Measurements from ENCODE around the gene PMPCA. TPM values are rescaled to one million over a fixed set of nuclear protein-coding genes. Genes with fewer than 3 reads are reported as not detected.

PMPCA gene
- total RNA-seq, 2 donors from 2014 or later = 61.9 to 62.7 TPM

DNA sequence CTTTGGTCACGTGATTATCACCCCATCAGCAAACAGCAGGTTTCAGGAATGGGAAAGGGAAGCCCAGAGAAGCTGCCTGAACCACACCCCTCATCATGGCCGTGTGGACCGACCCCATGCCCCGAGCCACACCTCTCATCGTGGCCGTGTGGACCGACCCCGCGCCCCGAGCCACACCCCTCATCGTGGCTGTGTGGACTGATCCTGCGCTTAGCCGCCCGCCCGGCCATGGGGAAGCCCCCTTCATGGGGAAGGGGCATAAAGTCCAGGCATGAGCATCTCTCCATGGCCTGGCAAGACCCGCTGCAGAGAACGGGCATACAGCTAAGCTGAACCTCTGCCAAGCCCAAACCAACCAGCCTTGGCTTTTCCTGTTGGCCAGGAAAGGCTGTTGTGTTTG, 16.9 kb upstream of the PMPCA start:
- Mint-ChIP-seq H3K27ac (no peak overlapping the region), H3K36me3 (ENCODE audit: insufficient read depth in 2 of 2) (peaks cover 9 to 21% of the 10 kb centered on the region in 2 donors), H3K27me3 (ENCODE audit: low read depth) (no peaks in the 10 kb centered on the region), H3K4me3 (no peak overlapping the region), H3K4me1 (ENCODE audit: low read depth) (peaks cover 3% of the 10 kb centered on the region), H3K9me3 (no peaks in the 10 kb centered on the region)
- no peak for ATAC-seq (replicated peaks in 1 of 2)
- DNase-seq = no peak

DNA sequence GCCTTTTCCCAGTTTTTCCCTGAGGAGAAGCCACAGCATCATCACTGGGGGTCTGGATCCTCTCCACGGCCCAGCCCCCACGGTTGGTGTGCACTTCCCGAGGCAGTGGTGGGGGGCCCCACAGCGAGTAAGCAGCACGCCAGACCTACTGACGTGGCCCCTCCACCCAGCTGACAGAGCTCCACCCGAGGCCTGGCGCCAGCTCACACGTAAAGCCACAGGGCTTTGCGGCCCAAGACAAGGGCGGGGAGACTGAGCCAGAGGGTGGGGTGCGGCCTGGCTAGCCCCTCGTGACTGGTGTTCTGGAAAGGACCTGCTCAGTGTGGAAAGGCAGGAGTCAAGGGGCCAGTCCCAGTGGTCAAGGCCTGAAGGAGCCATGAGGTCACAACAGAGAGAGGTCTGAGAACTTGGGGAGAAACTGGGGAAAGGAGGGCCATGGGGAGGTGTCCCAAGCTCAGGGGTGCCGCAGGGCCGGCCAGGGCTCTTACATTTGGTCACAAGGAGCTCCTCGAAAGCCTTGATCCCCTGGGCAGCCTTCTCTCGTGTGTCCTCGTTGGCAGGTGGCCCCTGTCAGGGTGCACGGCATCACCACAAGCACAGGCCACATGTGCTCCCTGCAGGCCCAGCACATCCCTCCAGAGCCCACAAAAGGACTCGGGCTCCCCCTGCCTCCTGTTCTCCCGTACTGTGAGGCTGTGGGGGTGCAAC, 16.0 kb upstream of the PMPCA start:
- Mint-ChIP-seq H3K27ac (no peak overlapping the region), H3K4me3 (no peak overlapping the region), H3K36me3 (ENCODE audit: insufficient read depth in 2 of 2) (peaks cover 9 to 21% of the 10 kb centered on the region in 2 donors), H3K4me1 (ENCODE audit: low read depth) (peaks cover 12% of the 10 kb centered on the region), H3K27me3 (ENCODE audit: low read depth) (no peaks in the 10 kb centered on the region), H3K9me3 (no peaks in the 10 kb centered on the region)
- DNase-seq (no peak), ATAC-seq (replicated peaks in 1 of 2) (no peak)

DNA sequence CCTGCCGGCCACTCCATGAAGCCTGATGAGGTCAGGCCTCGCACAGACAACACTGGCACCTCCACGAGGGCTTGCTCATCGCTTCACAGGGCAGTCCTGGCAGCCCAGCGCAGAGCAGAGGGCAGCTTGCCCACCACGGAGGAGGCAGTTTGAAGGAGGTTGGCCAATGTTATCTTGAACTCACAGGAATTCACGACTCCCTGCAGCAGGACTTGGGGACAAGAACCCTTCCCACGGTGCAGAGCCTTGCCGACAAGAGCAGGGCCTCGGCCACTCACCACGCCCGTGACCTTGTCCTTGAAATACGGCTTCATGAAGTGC, 15.5 kb upstream of the PMPCA start:
- peaks cover 7 to 17% of the 10 kb centered on the region in 2 donors for H3K36me3 Mint-ChIP-seq (ENCODE audit: insufficient read depth in 2 of 2)
- ATAC-seq (replicated peaks in 1 of 2) (no peak), DNase-seq (no peak)
- H3K9me3 Mint-ChIP-seq = no peaks in the 10 kb centered on the region
- H3K4me1 Mint-ChIP-seq (ENCODE audit: low read depth) = peaks cover 12% of the 10 kb centered on the region
- H3K27me3 Mint-ChIP-seq (ENCODE audit: low read depth) = no peaks in the 10 kb centered on the region
- no peak overlapping the region for H3K4me3 Mint-ChIP-seq
- H3K27ac Mint-ChIP-seq = no peak overlapping the region

DNA sequence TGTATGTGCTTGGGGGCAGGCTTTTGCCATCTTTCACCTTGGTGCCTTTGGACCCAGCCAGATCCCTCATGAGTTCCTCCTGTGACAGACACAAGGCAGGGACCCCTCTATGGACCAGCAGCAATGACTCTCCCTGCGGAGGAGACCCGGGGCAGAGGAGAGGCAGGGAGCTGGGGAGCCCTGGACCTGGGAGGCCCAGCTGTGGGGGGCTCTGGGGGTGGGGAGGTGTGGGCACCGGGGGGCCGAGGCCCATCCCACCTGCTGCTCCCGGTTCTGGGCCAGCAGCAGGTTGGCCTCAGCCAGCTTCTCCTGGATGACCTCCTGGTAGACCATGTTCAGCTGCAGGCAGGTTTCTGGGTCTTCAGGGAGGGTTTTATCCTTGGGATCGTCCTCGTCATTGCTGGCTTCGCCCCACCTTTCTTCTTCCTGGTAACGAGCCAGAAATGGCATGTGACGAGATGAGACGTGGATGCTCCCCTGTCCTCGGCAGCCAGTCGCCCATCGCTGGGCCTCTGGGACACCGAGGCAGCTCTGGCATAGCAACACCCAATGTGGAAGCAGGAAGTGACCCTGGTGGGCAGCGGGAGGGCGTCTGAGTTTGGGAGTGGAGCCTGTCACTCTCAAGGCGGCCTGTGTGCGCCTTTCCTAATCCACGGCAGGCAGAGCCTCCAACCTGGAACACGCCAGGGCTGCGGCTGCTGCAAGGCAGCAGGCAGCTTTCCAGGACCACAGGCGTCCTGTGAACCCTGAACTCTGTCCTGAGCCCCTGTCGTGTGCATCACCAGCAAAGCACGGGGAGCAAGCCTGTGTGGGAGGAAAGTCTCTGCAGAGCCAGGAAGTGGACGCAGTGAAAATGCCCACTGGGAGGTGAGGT, 14.9 kb upstream of the PMPCA start:
- no peak overlapping the region for H3K4me3 Mint-ChIP-seq
- H3K4me1 Mint-ChIP-seq (ENCODE audit: low read depth) = peaks cover 15% of the 10 kb centered on the region
- ATAC-seq (replicated peaks in 1 of 2) = no peak
- no peaks in the 10 kb centered on the region for H3K9me3 Mint-ChIP-seq
- no peak overlapping the region for H3K27ac Mint-ChIP-seq
- no peak for DNase-seq
- peaks cover 7 to 13% of the 10 kb centered on the region in 2 donors for H3K36me3 Mint-ChIP-seq (ENCODE audit: insufficient read depth in 2 of 2)
- H3K27me3 Mint-ChIP-seq (ENCODE audit: low read depth) = no peaks in the 10 kb centered on the region

DNA sequence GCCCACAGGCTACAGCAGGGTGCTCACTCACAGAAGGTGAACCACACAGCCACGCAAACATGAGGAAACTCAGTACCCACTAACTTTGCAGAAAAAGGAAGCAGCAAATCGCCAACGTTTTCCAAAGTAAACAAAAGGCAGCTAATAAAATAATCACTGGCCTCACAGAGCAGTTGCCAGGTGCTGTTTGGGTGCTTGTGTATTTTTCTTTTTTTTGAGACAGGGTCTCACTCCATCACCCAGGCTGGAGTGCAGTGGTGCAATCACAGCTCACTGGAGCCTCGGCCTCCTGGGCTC, 14.3 kb upstream of the PMPCA start:
- ATAC-seq (replicated peaks in 1 of 2) = no peak
- no peak overlapping the region for H3K4me3 Mint-ChIP-seq
- H3K4me1 Mint-ChIP-seq (ENCODE audit: low read depth) = peaks cover 20% of the 10 kb centered on the region
- H3K27me3 Mint-ChIP-seq (ENCODE audit: low read depth) = no peaks in the 10 kb centered on the region
- no peaks in the 10 kb centered on the region for H3K9me3 Mint-ChIP-seq
- DNase-seq = no peak
- no peak overlapping the region for H3K27ac Mint-ChIP-seq
- peaks cover 6 to 13% of the 10 kb centered on the region in 2 donors for H3K36me3 Mint-ChIP-seq (ENCODE audit: insufficient read depth in 2 of 2)

DNA sequence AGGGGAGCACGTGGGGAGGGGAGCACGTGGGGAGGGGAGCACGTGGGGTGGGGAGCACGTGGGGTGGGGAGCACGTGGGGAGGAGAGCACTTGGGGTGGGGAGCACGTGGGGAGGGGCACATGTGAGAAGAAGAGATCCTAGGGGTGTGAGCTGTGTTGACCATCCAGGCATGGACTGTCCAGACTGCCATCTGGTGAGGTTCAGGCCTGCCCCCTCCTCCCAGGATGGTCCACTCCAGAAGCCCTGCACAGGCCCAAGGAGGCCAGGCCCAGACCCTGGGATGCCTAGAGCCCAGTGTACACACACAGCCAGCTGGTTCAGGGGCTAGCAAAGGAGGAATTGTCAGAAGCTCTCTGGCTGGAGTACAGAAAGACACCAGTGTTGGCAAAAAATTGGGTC, 12.8 kb upstream of the PMPCA start:
- Mint-ChIP-seq H3K27ac (no peak overlapping the region), H3K9me3 (no peaks in the 10 kb centered on the region), H3K36me3 (ENCODE audit: insufficient read depth in 2 of 2) (peaks cover 4 to 11% of the 10 kb centered on the region in 2 donors), H3K4me3 (no peak overlapping the region), H3K4me1 (ENCODE audit: low read depth) (peaks cover 29% of the 10 kb centered on the region), H3K27me3 (ENCODE audit: low read depth) (no peaks in the 10 kb centered on the region)
- ATAC-seq (replicated peaks in 1 of 2) (no peak), DNase-seq (no peak)

DNA sequence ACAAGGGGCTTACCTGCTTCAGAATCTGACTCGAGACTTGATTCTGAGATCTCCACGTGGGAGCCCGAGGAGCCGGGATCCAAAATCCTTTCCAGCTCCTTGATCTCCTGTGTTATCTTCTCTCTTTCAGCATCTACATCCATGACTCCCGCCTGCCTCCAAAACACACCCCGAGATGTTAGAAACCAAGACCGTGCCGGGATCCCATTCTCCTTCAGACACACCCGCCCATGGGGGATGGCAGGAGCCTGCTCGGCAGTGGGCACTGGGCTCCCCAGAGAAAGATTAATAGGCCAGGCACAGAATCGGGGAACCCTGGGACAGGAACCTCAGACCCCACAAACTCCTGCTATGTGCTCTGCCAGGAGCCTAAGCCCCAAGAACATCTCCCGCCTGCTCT, 12.2 kb upstream of the PMPCA start:
- Mint-ChIP-seq H3K27me3 (ENCODE audit: low read depth) (no peaks in the 10 kb centered on the region), H3K4me3 (peak overlapping the region; percentile 90 to 93), H3K9me3 (no peaks in the 10 kb centered on the region), H3K4me1 (ENCODE audit: low read depth) (peaks cover 32% of the 10 kb centered on the region), H3K36me3 (ENCODE audit: insufficient read depth in 2 of 2) (peaks cover 4 to 13% of the 10 kb centered on the region in 2 donors), H3K27ac (no peak overlapping the region)
- ATAC-seq (replicated peaks in 1 of 2) = no peak
- no peak for DNase-seq

DNA sequence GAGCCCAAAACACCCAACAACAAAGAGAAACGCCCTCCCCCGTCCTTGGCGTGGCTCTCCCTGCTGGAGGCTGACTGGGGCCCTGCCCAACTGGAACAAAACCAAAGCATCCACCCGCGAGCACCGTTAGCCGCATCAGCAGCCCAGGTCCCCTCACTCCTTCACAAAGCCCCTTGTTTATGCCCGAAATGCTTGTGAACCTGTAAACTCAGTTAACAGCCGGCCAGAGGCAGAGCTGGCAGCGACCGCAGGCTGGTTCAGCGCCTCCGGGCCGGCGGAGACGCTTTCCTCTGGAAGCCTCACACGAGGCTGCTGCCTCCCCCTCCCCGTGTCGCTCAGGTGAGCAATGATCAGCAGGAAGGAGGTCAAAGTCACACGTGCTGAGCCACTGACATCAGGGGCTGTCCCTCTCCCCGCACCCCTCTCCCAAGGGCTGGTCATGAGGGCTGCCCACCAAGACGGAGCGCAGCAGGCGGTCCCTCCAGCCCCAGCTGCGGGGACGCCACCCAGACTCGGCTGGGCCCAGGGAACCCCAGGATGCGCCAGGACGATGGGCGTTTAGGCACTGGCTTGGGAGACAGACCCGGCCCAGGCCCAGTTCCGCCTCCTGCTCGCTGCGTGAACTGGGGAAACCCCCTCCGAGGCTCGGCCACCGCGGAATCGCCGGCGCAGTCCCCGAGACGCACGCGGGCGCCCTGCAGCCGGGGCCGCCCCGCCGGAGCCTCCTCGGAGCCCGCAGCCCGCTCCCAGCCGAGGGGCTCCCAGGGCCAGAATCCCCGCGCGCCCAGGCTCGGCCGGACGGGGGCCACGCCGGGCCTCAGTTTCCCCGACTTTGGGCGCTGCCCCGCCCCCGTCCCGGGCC, 11.1 kb upstream of the PMPCA start:
- Mint-ChIP-seq H3K9me3 (no peaks in the 10 kb centered on the region), H3K27me3 (ENCODE audit: low read depth) (no peaks in the 10 kb centered on the region), H3K4me1 (ENCODE audit: low read depth) (peaks cover 43% of the 10 kb centered on the region), H3K4me3 (peak overlapping the region; percentile 90 to 93), H3K27ac (peak overlapping the region; percentile 74), H3K36me3 (ENCODE audit: insufficient read depth in 2 of 2) (peaks cover 4 to 13% of the 10 kb centered on the region in 2 donors)
- peak; percentile 35 to 42 for ATAC-seq (replicated peaks in 1 of 2)
- peak; percentile 53 to 60 for DNase-seq

DNA sequence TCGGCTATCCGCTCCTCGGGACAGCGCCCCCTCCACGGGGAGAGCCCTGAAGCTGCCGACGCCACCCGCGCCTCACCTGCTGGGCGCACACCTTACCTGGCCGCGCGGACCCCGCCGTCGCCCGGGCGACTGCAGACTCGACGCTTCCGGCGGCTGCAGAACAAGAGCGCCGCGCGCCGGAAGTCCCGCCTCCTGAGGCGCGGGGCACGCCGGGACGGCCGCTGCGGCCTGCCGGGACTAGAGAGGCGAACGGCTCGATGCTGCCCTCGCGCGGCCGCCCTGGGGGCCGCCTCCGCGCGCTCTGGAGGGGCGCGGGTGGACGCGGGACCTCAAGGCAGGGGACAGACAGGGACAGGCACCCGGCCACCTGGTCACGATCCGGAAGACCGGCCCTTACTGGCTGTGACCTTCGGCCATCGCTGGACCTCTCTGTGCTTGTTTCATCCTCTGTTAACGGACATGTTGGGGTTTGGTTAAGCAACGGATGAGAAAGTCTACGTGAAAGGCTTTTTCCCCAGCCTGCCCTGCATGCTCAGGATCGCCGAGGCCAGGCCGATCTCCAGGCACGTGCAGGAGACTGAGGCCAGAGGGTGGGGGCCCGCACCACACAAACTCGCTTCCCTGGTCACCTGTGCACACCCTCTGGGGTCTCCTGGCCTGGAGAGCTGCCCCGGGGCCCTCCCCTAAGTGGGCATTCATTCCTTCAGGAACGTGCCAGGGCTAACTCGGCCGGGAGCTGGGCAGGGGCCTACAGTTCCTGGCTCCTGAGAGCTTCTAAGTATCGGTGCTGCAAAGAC, 10.2 kb upstream of the PMPCA start, which contains the start of gene SNAPC4:
SNAPC4 (minus strand) TSS at position 133 of the 797 bp plus-strand sequence. CDS start 1,742 bp downstream, outside the sequence.
- Mint-ChIP-seq H3K4me1 (ENCODE audit: low read depth) (peaks cover 51% of the 10 kb centered on the region), H3K27ac (peak within 1 kb of the TSS; percentile 74), H3K9me3 (no peaks in the 10 kb centered on the region), H3K4me3 (peak within 1 kb of the TSS; percentile 90 to 93), H3K27me3 (ENCODE audit: low read depth) (no peaks in the 10 kb centered on the region), H3K36me3 (ENCODE audit: insufficient read depth in 2 of 2) (peaks cover 4 to 12% of the 10 kb centered on the region in 2 donors)
- peak; percentile 78 for ATAC-seq (replicated peaks in 1 of 2)
- DNase-seq = peak; percentile 89 to 95

DNA sequence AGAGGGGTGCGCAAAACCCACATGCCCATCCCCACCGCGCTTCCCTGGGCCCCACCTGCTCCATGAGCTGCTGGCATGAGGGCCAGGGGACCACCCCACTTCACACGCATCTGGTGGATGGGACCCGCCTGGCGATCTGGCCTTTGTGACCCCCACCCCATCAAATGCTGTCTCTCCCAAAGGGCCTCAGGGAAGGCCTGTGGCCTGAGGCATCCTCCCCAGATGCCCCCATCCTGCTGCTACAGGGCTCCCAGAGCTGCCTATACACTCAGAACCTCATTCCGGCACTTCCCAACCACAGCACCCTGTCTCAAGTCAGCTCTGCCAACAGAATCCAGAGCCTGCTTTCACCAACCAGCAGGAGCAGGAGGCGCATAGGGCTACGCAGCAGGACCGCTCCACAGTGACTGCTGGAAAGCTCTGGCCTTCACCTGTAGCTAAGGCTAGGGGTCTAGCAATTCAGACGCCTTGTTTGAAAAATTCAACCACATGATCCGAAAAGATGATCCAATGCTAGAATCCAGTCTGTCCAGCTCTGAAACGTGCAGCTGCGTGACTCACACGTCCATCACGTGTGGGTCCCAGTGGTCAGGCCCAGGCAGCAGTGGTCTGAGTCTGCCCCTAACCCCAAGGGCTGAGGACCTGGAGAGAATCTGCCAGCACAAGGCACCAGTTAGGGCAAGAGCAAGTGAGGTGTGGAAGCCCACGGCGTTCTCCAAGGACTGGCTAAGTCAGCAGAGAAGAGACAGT, 9.1 kb upstream of the PMPCA start:
- Mint-ChIP-seq H3K27me3 (ENCODE audit: low read depth) (no peaks in the 10 kb centered on the region), H3K4me1 (ENCODE audit: low read depth) (peaks cover 60% of the 10 kb centered on the region), H3K9me3 (no peaks in the 10 kb centered on the region), H3K4me3 (peak overlapping the region; percentile 34 to 35), H3K36me3 (ENCODE audit: insufficient read depth in 2 of 2) (peaks cover 3 to 13% of the 10 kb centered on the region in 2 donors), H3K27ac (peak overlapping the region; percentile 83)
- ATAC-seq (replicated peaks in 1 of 2) (no peak), DNase-seq (no peak)

DNA sequence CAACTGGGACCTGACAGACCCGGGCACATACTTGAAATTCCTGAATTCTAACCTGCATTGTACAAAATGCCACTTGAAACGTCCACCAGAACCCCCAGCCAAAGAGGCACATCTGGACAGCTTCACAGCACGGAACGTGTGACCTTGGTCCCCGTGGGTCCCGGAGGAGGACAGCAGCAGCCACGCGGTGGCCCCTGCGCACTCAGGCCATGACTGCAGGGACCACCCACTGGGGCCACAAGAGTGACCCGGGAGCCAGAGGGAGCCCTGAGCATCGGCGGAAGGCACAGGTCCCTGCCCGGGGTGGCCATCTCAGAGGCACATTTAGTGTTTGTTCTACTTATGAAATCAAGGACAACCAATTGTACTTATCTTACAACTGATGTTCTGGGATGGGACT, 8.4 kb upstream of the PMPCA start:
- DNase-seq = no peak
- Mint-ChIP-seq H3K36me3 (ENCODE audit: insufficient read depth in 2 of 2) (peaks cover 2 to 12% of the 10 kb centered on the region in 2 donors), H3K9me3 (no peaks in the 10 kb centered on the region), H3K4me3 (peak overlapping the region; percentile 29 to 36), H3K27me3 (ENCODE audit: low read depth) (no peaks in the 10 kb centered on the region), H3K4me1 (ENCODE audit: low read depth) (peaks cover 64% of the 10 kb centered on the region), H3K27ac (peak overlapping the region; percentile 83)
- no peak for ATAC-seq (replicated peaks in 1 of 2)

DNA sequence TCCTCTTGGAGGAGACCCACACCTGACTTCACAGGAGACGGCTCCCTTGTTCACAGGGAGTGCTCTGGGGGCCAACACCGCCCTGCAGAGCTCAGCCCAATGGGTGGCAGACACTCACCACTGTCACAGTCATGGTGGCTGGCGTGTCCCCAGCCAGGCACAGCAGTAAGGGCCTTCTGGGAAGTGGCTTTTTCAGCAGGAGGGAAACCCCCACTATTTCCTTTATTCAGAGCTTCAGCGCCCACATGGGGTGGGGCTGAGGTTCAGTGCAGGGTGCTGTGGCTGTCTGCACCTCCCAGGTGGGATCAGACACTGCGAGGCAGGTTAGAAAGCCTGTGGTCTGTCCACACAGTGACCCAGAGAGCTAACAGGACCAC, 6.9 kb upstream of the PMPCA start:
- Mint-ChIP-seq H3K36me3 (ENCODE audit: insufficient read depth in 2 of 2) (peaks cover 4 to 15% of the 10 kb centered on the region in 2 donors), H3K4me1 (ENCODE audit: low read depth) (peaks cover 72% of the 10 kb centered on the region), H3K4me3 (peak overlapping the region; percentile 79 to 87), H3K27me3 (ENCODE audit: low read depth) (no peaks in the 10 kb centered on the region), H3K9me3 (no peaks in the 10 kb centered on the region), H3K27ac (peak overlapping the region; percentile 94)
- ATAC-seq (replicated peaks in 1 of 2) (peak; percentile 70 to 72), DNase-seq (peak; percentile 74 to 76)
